ENCODE results near the gene MAPK12.

GRCh38 chr22:50213263-50213662 lies 48.2 kb downstream of the MAPK12 start:
- TF ChIP-seq POLR2A (IDR thresholded peaks at IDR 0.05; ENCODE audit: low read depth, low read length) (no peak), SPI1 (IDR thresholded peaks at IDR 0.05; ENCODE audit: low read depth, low read length) (no peak), TAF1 (IDR thresholded peaks at IDR 0.05; ENCODE audit: low read depth, low read length) (no peak), POLR2AphosphoS5 (IDR thresholded peaks at IDR 0.05; ENCODE audit: low read depth, low read length) (no peak), POU2F2 (IDR thresholded peaks at IDR 0.05; ENCODE audit: low read depth, low read length) (no peak), PAX5 (IDR thresholded peaks at IDR 0.05; ENCODE audit: insufficient read depth, low read length, severe bottlenecking) (no peak)
